Measurements from ENCODE around the gene STK32C. TPM values are rescaled to one million over a fixed set of nuclear protein-coding genes. Genes with fewer than 3 reads are reported as not detected.

Gene STK32C
- total and polyA plus RNA-seq, 4 donors: 4.9 to 12.4 (median 9.7) TPM

DNA sequence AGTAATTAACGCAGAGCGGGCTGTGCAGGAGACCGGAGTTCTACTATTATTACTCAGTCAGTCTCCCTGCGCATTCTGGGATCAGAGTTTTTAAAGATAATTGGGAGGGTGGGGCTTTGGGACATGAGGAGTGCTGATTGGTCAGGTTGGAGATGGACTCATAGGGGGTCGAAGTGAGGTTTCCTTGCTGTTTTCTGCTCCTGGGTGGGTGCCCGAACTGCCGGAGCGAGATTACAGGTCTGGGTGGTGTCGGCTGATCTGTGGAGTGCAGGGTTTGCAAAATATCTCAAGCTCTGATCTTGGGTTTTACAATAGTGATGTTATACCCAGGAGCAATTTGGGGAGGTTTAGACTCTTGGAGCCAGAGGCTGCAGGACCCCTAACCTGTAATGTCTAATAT lies 20.4 kb upstream of the STK32C start:
- no peaks in the 10 kb centered on the region for H3K27me3 ChIP-seq (ENCODE audit: control insufficient read depth in 1 of 2, insufficient read depth in 2 of 2, low read length in 1 of 2)
- WGBS, 2 donors: 96 to 97% methylated on average over 9 of the region's 9 CpGs
- DNase-seq (no peak), ATAC-seq (ENCODE audit: low FRiP score) (no peak)
- H3K4me1 ChIP-seq (ENCODE audit: control insufficient read depth in 1 of 2, insufficient read depth in 2 of 2, low read length in 2 of 2): no peaks in the 10 kb centered on the region
- no peak overlapping the region for H3K4me3 ChIP-seq (ENCODE audit: low read length in 2 of 2)
- no peak overlapping the region for H3K27ac ChIP-seq (ENCODE audit: low read depth in 1 of 2, low read length in 2 of 2)
- intact Hi-C loops (cut with DNase I): no loop called here
- H3K9me3 ChIP-seq (ENCODE audit: control insufficient read depth, low read length): no peaks in the 10 kb centered on the region
- no peaks in the 10 kb centered on the region for H3K36me3 ChIP-seq (ENCODE audit: control insufficient read depth in 1 of 2, insufficient read depth in 2 of 2, low read length in 1 of 2)

DNA sequence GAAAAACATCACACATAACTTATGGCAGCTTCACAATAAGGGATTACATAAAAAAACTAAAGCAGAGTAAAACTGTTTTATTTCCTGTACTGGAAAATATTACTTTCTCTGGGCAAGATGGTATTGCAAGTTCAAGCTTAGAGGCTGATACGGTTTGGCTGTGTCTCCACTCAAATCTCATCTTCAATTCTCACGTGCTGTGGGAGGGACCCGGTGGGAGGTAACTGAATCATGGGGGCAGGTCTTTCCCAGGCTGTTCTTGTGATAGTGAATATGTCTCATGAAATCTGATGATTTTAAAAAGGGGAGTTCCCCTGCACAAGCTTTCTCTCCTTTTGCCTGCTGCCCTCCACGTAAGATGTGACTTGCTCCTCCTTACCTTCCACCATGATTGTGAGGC lies 19.2 kb upstream of the STK32C start:
- no peak overlapping the region for H3K27ac ChIP-seq (ENCODE audit: low read depth in 1 of 2, low read length in 2 of 2)
- 89 to 90% methylated on average over 4 of the region's 4 CpGs for WGBS, 2 donors

DNA sequence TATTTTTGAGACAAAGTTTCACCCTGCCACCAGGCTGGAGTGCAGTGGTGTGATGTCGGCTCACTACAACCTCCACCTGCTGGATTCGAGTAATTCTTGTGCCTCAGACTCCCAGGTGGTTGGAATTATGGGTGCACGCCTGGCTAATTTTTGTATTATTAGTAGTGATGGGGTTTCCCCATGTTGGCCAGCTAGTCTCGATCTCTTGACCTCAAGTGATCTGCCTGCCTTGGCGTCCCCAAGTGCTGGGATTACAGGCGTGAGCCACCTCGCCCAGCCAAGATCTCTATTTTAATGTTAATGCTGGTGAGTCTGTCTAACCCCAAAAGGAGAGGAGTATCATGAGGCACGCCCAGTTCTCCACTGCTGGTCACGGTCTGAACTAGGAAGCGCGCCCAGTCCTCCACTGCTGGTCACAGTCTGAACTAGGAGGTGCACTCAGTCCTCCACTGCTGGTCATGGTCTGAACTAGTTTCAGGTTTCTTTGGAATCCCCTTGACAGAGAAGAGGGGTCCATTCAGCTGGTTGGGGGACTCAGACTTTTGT lies 18.7 kb upstream of the STK32C start:
- DNase-seq (peak in 1 of 2 donors; percentile 28), ATAC-seq (ENCODE audit: low FRiP score) (no peak)
- intact Hi-C loops (cut with DNase I): no loop called here
- H3K4me3 ChIP-seq (ENCODE audit: low read length in 2 of 2): no peak overlapping the region
- 89 to 97% methylated on average over 11 of the region's 11 CpGs for WGBS, 2 donors
- H3K27me3 ChIP-seq (ENCODE audit: control insufficient read depth in 1 of 2, insufficient read depth in 2 of 2, low read length in 1 of 2): no peaks in the 10 kb centered on the region
- H3K4me1 ChIP-seq (ENCODE audit: control insufficient read depth in 1 of 2, insufficient read depth in 2 of 2, low read length in 2 of 2): no peaks in the 10 kb centered on the region
- H3K27ac ChIP-seq (ENCODE audit: low read depth in 1 of 2, low read length in 2 of 2): no peak overlapping the region
- no peaks in the 10 kb centered on the region for H3K36me3 ChIP-seq (ENCODE audit: control insufficient read depth in 1 of 2, insufficient read depth in 2 of 2, low read length in 1 of 2)
- H3K9me3 ChIP-seq (ENCODE audit: control insufficient read depth, low read length): no peaks in the 10 kb centered on the region

More for the DNA sequence above, 19.2 kb upstream of the STK32C start:
- intact Hi-C loops (cut with DNase I): no loop called here
- Histone ChIP-seq H3K36me3 (ENCODE audit: control insufficient read depth in 1 of 2, insufficient read depth in 2 of 2, low read length in 1 of 2) (no peaks in the 10 kb centered on the region), H3K4me3 (ENCODE audit: low read length in 2 of 2) (no peak overlapping the region), H3K27me3 (ENCODE audit: control insufficient read depth in 1 of 2, insufficient read depth in 2 of 2, low read length in 1 of 2) (no peaks in the 10 kb centered on the region), H3K4me1 (ENCODE audit: control insufficient read depth in 1 of 2, insufficient read depth in 2 of 2, low read length in 2 of 2) (no peaks in the 10 kb centered on the region), H3K9me3 (ENCODE audit: control insufficient read depth, low read length) (no peaks in the 10 kb centered on the region)
- ATAC-seq (ENCODE audit: low FRiP score) (no peak), DNase-seq (peak in 1 of 2 donors; percentile 8)

DNA sequence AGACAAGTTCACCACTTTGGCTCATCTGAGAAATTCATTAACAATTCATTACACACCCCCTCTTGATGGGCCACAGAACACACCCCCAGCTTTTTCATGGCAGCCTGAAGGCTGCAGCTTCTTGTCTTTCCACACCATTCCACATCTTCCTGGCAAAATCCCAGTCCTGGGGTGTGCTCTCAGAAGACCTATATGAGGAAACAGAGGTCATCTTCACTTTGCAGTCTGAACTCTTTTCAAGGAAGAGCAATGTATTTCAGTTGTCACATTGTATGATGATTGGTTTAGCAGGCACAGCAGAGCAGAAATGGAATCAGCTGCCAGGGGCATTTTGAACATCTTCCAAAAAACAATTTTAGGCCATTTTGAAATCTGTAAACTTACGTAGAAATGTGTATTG lies 16.4 kb upstream of the STK32C start:
- Histone ChIP-seq H3K27ac (ENCODE audit: low read depth in 1 of 2, low read length in 2 of 2) (no peak overlapping the region), H3K36me3 (ENCODE audit: control insufficient read depth in 1 of 2, insufficient read depth in 2 of 2, low read length in 1 of 2) (no peaks in the 10 kb centered on the region), H3K9me3 (ENCODE audit: control insufficient read depth, low read length) (no peaks in the 10 kb centered on the region), H3K4me3 (ENCODE audit: low read length in 2 of 2) (no peak overlapping the region), H3K27me3 (ENCODE audit: control insufficient read depth in 1 of 2, insufficient read depth in 2 of 2, low read length in 1 of 2) (no peaks in the 10 kb centered on the region), H3K4me1 (ENCODE audit: control insufficient read depth in 1 of 2, insufficient read depth in 2 of 2, low read length in 2 of 2) (no peaks in the 10 kb centered on the region)
- ATAC-seq (ENCODE audit: low FRiP score) (no peak), DNase-seq (no peak)
- intact Hi-C loops (cut with DNase I): no loop called here
- 78 to 83% methylated on average over 1 of the region's 1 CpG for WGBS, 2 donors

DNA sequence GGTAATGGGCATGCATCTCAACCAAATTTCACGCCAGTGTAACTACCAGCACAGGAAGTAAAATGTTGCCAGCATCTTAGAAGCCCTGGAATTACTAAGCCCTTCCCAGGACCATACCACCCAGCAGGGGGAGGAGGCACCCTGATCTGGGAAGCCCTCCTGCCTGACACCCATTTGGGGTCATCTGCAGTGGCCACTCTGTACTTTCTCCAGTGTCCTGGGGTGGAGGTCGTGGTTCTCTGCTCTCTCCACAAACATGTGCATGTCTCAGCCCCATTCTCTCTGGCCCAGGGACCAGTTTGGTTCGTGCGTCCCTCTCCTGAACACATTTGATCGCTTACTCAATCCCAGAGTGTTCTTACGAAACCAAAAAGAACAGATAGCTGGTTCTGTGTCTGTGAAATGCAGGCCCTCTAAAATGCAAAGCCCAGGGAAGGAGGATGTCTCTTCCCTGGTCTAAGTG lies 14.9 kb upstream of the STK32C start:
- H3K27me3 ChIP-seq (ENCODE audit: control insufficient read depth in 1 of 2, insufficient read depth in 2 of 2, low read length in 1 of 2): no peaks in the 10 kb centered on the region
- peak in 1 of 2 donors; percentile 34 for DNase-seq
- no peaks in the 10 kb centered on the region for H3K4me1 ChIP-seq (ENCODE audit: control insufficient read depth in 1 of 2, insufficient read depth in 2 of 2, low read length in 2 of 2)
- no peak for ATAC-seq (ENCODE audit: low FRiP score)
- 81 to 82% methylated on average over 6 of the region's 6 CpGs for WGBS, 2 donors
- H3K4me3 ChIP-seq (ENCODE audit: low read length in 2 of 2): no peak overlapping the region
- no peaks in the 10 kb centered on the region for H3K9me3 ChIP-seq (ENCODE audit: control insufficient read depth, low read length)
- H3K36me3 ChIP-seq (ENCODE audit: control insufficient read depth in 1 of 2, insufficient read depth in 2 of 2, low read length in 1 of 2): no peaks in the 10 kb centered on the region
- no peak overlapping the region for H3K27ac ChIP-seq (ENCODE audit: low read depth in 1 of 2, low read length in 2 of 2)
- intact Hi-C loops (cut with DNase I): no loop called here

DNA sequence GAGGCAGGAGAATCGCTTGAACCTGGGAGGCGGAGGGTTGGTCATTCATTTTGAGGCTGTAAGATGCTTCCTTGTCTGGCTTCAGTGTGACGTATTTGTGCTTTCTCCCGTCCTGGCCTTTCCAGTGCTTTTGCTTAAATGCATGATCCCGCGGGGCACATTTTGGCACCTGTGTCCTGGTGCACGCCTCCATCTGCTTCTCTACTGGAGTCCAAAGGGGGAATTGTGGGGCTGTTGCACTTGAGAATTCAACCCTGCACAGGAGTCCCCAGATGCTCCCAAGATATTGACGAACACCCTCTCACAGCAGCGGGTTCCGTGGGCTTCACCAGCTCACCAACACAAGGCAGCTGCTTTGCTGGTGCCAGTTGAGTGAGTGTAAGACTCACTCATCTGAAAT lies 14.0 kb upstream of the STK32C start:
- intact Hi-C loops (cut with DNase I): no loop called here
- no peak overlapping the region for H3K4me3 ChIP-seq (ENCODE audit: low read length in 2 of 2)
- 80 to 87% methylated on average over 10 of the region's 10 CpGs for WGBS, 2 donors
- H3K27ac ChIP-seq (ENCODE audit: low read depth in 1 of 2, low read length in 2 of 2): no peak overlapping the region
- ATAC-seq (ENCODE audit: low FRiP score) (no peak), DNase-seq (peak in 1 of 2 donors; percentile 50)
- H3K27me3 ChIP-seq (ENCODE audit: control insufficient read depth in 1 of 2, insufficient read depth in 2 of 2, low read length in 1 of 2): no peaks in the 10 kb centered on the region
- H3K4me1 ChIP-seq (ENCODE audit: control insufficient read depth in 1 of 2, insufficient read depth in 2 of 2, low read length in 2 of 2): no peaks in the 10 kb centered on the region
- H3K9me3 ChIP-seq (ENCODE audit: control insufficient read depth, low read length): no peaks in the 10 kb centered on the region
- no peaks in the 10 kb centered on the region for H3K36me3 ChIP-seq (ENCODE audit: control insufficient read depth in 1 of 2, insufficient read depth in 2 of 2, low read length in 1 of 2)

DNA sequence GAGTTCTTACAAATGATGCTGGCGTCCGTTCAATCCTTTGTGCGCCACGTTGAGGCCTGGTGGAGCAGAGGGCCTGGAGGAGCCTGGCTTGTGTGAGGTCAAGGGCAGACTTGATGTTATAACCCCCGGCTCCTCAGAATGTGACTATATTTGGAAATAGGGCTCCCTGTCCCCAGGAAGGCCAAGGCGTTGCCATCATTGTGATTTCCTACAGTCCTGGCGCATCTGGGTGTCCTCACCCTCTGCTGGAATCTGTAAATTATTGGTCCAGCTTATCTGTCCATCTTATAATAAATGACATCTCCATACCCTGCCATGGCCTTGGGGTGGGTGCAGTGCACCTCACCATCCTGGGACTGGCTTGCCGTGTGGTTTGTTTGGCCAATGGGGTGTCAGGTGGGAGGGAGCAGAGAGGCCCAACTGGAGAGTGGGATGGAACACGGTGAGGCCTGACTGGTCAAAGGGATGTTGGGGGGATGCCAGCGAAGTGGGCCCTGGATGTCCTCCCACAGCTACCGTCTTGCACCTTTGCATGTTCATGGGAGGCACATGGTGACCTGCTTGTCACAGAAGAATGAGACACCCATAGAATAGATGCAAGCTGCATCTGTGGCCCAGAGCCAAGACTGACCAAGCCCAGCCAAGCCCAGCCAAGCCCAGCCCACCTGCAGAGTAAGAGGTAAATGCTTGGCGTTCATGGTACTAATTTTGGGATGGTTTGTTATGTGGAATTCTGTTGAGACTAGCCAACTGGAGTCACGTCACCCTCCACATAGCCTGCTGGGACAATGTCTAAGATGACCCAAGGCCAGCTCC lies 13.1 kb upstream of the STK32C start:
- ATAC-seq (ENCODE audit: low FRiP score): no peak
- WGBS, 2 donors: 88 to 91% methylated on average over 13 of the region's 13 CpGs
- Histone ChIP-seq H3K9me3 (ENCODE audit: control insufficient read depth, low read length) (no peaks in the 10 kb centered on the region), H3K36me3 (ENCODE audit: control insufficient read depth in 1 of 2, insufficient read depth in 2 of 2, low read length in 1 of 2) (no peaks in the 10 kb centered on the region), H3K4me3 (ENCODE audit: low read length in 2 of 2) (no peak overlapping the region), H3K27ac (ENCODE audit: low read depth in 1 of 2, low read length in 2 of 2) (no peak overlapping the region), H3K4me1 (ENCODE audit: control insufficient read depth in 1 of 2, insufficient read depth in 2 of 2, low read length in 2 of 2) (no peaks in the 10 kb centered on the region), H3K27me3 (ENCODE audit: control insufficient read depth in 1 of 2, insufficient read depth in 2 of 2, low read length in 1 of 2) (no peaks in the 10 kb centered on the region)
- peak in 1 of 2 donors; percentile 39 for DNase-seq
- intact Hi-C loops (cut with DNase I): no loop called here

DNA sequence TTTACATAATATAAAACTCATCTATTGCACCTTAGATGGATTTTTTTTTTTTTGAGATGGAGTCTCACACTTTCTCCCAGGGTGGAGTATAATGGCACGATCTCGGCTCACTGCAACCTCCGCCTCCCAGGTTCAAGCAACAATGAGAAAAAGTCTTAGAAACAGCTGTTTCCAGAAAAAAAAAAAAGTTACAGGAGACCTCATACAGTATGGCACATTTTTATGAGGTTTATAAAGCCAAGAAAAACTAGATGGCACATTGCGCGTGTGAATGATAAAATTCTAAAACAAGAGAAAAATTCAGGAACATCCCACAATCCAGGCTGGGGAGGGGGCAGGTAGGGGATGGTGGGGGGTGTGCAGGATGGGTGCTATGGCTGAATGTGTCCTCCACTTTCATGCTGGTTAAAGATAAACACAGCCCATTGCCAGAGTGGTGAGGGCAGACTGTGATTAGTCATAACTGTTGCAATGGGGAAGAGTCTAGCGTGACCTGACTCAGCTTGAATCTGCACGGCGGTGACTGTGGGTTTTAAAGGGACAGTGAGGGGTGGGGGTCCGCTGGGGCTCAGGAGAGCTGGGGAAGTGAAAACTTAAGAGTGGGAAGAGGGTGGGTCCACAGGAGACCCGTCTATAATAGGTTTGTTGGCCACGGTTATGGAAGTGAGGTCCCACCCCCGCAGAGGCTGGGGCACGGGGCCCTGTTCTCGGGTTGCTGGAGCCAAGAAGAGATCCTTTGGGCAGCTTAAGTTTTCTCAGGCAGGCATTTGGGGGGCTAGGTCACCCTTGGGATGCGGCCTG lies 12.3 kb upstream of the STK32C start:
- Histone ChIP-seq H3K9me3 (ENCODE audit: control insufficient read depth, low read length) (no peaks in the 10 kb centered on the region), H3K4me3 (ENCODE audit: low read length in 2 of 2) (no peak overlapping the region), H3K27ac (ENCODE audit: low read depth in 1 of 2, low read length in 2 of 2) (no peak overlapping the region), H3K27me3 (ENCODE audit: control insufficient read depth in 1 of 2, insufficient read depth in 2 of 2, low read length in 1 of 2) (no peaks in the 10 kb centered on the region), H3K36me3 (ENCODE audit: control insufficient read depth in 1 of 2, insufficient read depth in 2 of 2, low read length in 1 of 2) (no peaks in the 10 kb centered on the region), H3K4me1 (ENCODE audit: control insufficient read depth in 1 of 2, insufficient read depth in 2 of 2, low read length in 2 of 2) (no peaks in the 10 kb centered on the region)
- WGBS, 2 donors: 20 to 30% methylated on average over 15 of the region's 15 CpGs
- intact Hi-C loops (cut with DNase I): no loop called here
- ATAC-seq (ENCODE audit: low FRiP score) (peak; percentile 66), DNase-seq (peak in 1 of 2 donors; percentile 79)
